Neural progenitor cell (in vitro differentiated cells): ENCODE measurements around the gene LYSMD1. TPM values are rescaled to one million over a fixed set of nuclear protein-coding genes. Genes with fewer than 3 reads are reported as not detected.
A peak's percentile ranks its signal among the peaks of the same experiment; 100 is the strongest.

Source experiments
- DNase-seq: peaks from one replicate; pipeline ENCODE4 v3.0.0-alpha.2; 2016; ENCODE audit warnings: low spot score
- H2AFZ ChIP-seq: fragments of 200-600 bp; sonication (generic); replicated peaks from 2 replicates; pipeline ENCODE4 v1.6.1; 2016; ENCODE audit warnings: antibody characterized with exemption
- H3F3A ChIP-seq: fragments of 200-600 bp; sonication (generic); 2 replicates; pipeline ENCODE4 v1.6.1; 2016; ENCODE audit warnings: antibody characterized with exemption, low read depth
- H3K27ac ChIP-seq: fragments of 200-600 bp; sonication (generic); 2 replicates; pipeline ENCODE4 v1.5.1; 2016; ENCODE audit warnings: mild to moderate bottlenecking
- H3K27me3 ChIP-seq: fragments of 200-600 bp; sonication (generic); 2 replicates; pipeline ENCODE4 v1.6.1; 2016; ENCODE audit warnings: mild to moderate bottlenecking, moderate library complexity
- H3K36me3 ChIP-seq: fragments of 200-600 bp; sonication (generic); 2 replicates; pipeline ENCODE4 v1.5.1; 2016
- H3K4me1 ChIP-seq: fragments of 200-600 bp; sonication (generic); 2 replicates; pipeline ENCODE4 v1.6.1; 2016; ENCODE audit warnings: mixed run types
- H3K4me2 ChIP-seq: fragments of 200-600 bp; sonication (generic); 2 replicates; pipeline ENCODE4 v1.6.1; 2016
- H3K4me3 ChIP-seq: fragments of 200-600 bp; sonication (generic); 2 replicates; pipeline ENCODE4 v1.5.1; 2016
- H3K79me2 ChIP-seq: fragments of 200-600 bp; sonication (generic); 2 replicates; pipeline ENCODE4 v1.6.1; 2016; ENCODE audit warnings: low read depth
- H3K9ac ChIP-seq: fragments of 200-600 bp; sonication (generic); 2 replicates; pipeline ENCODE4 v1.6.1; 2016
- H3K9me3 ChIP-seq: fragments of 200-600 bp; sonication (generic); 2 replicates; pipeline ENCODE4 v1.5.1; 2016; ENCODE audit warnings: low read depth
- H4K20me1 ChIP-seq: fragments of 200-600 bp; sonication (generic); 2 replicates; pipeline ENCODE4 v1.6.1; 2016; ENCODE audit warnings: low read depth
- H3K27ac Mint-ChIP-seq: 3 replicates; pipeline ENCODE4 v1.8.0; 2021; ENCODE audit warnings: mixed read lengths
- H3K27me3 Mint-ChIP-seq: 2 replicates; pipeline ENCODE4 v1.8.0; 2022; ENCODE audit warnings: low read depth, mild to moderate bottlenecking, inconsistent platforms, moderate library complexity, mixed read lengths; ENCODE audit not compliant: insufficient read depth
- H3K36me3 Mint-ChIP-seq: 3 replicates; pipeline ENCODE4 v1.8.0; 2021; ENCODE audit warnings: mixed read lengths
- H3K4me1 Mint-ChIP-seq: 3 replicates; pipeline ENCODE4 v1.8.0; 2021; ENCODE audit warnings: mixed read lengths
- H3K4me3 Mint-ChIP-seq: 3 replicates; pipeline ENCODE4 v1.8.0; 2021; ENCODE audit warnings: mild to moderate bottlenecking, moderate library complexity, mixed read lengths
- H3K9me3 Mint-ChIP-seq: 3 replicates; pipeline ENCODE4 v1.8.0; 2020; ENCODE audit warnings: mixed read lengths
- CTCF ChIP-seq: fragments of 200-600 bp; sonication (generic); IDR thresholded peaks from 2 replicates; pipeline ENCODE4 v1.5.1; 2017; ENCODE audit warnings: antibody characterized with exemption, mild to moderate bottlenecking
- EZH2 ChIP-seq: fragments of 200-600 bp; sonication (generic); IDR thresholded peaks from 2 replicates; pipeline ENCODE4 v1.6.1; 2017; ENCODE audit warnings: antibody characterized with exemption, mild to moderate bottlenecking, moderate library complexity
- EZH2phosphoT487 ChIP-seq: fragments of 200-600 bp; sonication (generic); IDR thresholded peaks from 2 replicates; pipeline ENCODE4 v1.6.1; 2017; ENCODE audit warnings: antibody characterized with exemption
- total RNA-seq: library from RNA; depleted of rRNA; stranded (reverse); fragments of >200 nt; gene quantifications from 2 replicates; pipeline ENCODE4 v1.2.3, GENCODE V29; 2015; ENCODE audit warnings: low replicate concordance

LYSMD1 gene
- total RNA-seq, 1 donor from 2014 or later: 18.9 TPM

- peaks cover 27% of the 10 kb centered on the region for H3F3A ChIP-seq
- no peak overlapping the region for H3K27ac ChIP-seq
- H4K20me1 ChIP-seq: peaks cover 26% of the 10 kb centered on the region
- no peaks in the 10 kb centered on the region for H3K36me3 ChIP-seq
- H3K9ac ChIP-seq: no peak overlapping the region
- peak overlapping the region; percentile 91 for H3K4me2 ChIP-seq
- Mint-ChIP-seq H3K4me1 (peaks cover 39% of the 10 kb centered on the region), H3K27ac (no peak overlapping the region), H3K36me3 (peaks cover 17% of the 10 kb centered on the region), H3K4me3 (peak overlapping the region; percentile 91), H3K9me3 (no peaks in the 10 kb centered on the region), H3K27me3 (peaks cover 16% of the 10 kb centered on the region)
- H3K9me3 ChIP-seq: no peaks in the 10 kb centered on the region
- peaks cover 32% of the 10 kb centered on the region for H3K27me3 ChIP-seq
- peak overlapping the region; percentile 8 for H3K4me3 ChIP-seq
- peak; percentile 29 for DNase-seq
- no peaks in the 10 kb centered on the region for H3K79me2 ChIP-seq
- TF ChIP-seq EZH2 (no peak), CTCF (no peak), EZH2phosphoT487 (no peak)
- H2AFZ ChIP-seq: no peak overlapping the region
- peaks cover 30% of the 10 kb centered on the region for H3K4me1 ChIP-seq
Observed at GRCh38 chr1:151143986-151144385, 21.7 kb downstream of the LYSMD1 start.

GRCh38 chr1:151143057-151143435, 22.7 kb downstream of the LYSMD1 start:
- Mint-ChIP-seq H3K27ac (peak overlapping the region; percentile 27), H3K4me1 (peaks cover 39% of the 10 kb centered on the region), H3K27me3 (peaks cover 18% of the 10 kb centered on the region), H3K9me3 (no peaks in the 10 kb centered on the region), H3K4me3 (peak overlapping the region; percentile 77), H3K36me3 (peaks cover 13% of the 10 kb centered on the region)
- no peaks in the 10 kb centered on the region for H3K9me3 ChIP-seq
- H3K4me1 ChIP-seq: peaks cover 30% of the 10 kb centered on the region
- no peak overlapping the region for H3K4me2 ChIP-seq
- no peak overlapping the region for H2AFZ ChIP-seq
- no peaks in the 10 kb centered on the region for H3K36me3 ChIP-seq
- no peak overlapping the region for H3K4me3 ChIP-seq
- H4K20me1 ChIP-seq: peaks cover 26% of the 10 kb centered on the region
- peaks cover 26% of the 10 kb centered on the region for H3F3A ChIP-seq
- no peak overlapping the region for H3K9ac ChIP-seq
- no peaks in the 10 kb centered on the region for H3K79me2 ChIP-seq
- TF ChIP-seq EZH2: no peak
- no peak for TF ChIP-seq CTCF
- TF ChIP-seq EZH2phosphoT487: no peak
- no peak overlapping the region for H3K27ac ChIP-seq
- peaks cover 27% of the 10 kb centered on the region for H3K27me3 ChIP-seq
- peak; percentile 13 for DNase-seq

GRCh38 chr1:151142411-151143056, 23.2 kb downstream of the LYSMD1 start:
- H3K79me2 ChIP-seq: no peaks in the 10 kb centered on the region
- peaks cover 30% of the 10 kb centered on the region for H3K4me1 ChIP-seq
- DNase-seq: peak; percentile 5
- H3K4me3 ChIP-seq: no peak overlapping the region
- no peak overlapping the region for H2AFZ ChIP-seq
- H3K27me3 Mint-ChIP-seq: peaks cover 16% of the 10 kb centered on the region
- no peaks in the 10 kb centered on the region for H3K9me3 Mint-ChIP-seq
- no peak overlapping the region for H3K4me2 ChIP-seq
- H3K4me3 Mint-ChIP-seq: peak overlapping the region; percentile 77
- peaks cover 26% of the 10 kb centered on the region for H4K20me1 ChIP-seq
- H3K27me3 ChIP-seq: peaks cover 21% of the 10 kb centered on the region
- no peak overlapping the region for H3K27ac ChIP-seq
- no peak for TF ChIP-seq EZH2phosphoT487
- no peak for TF ChIP-seq CTCF
- no peak for TF ChIP-seq EZH2
- peaks cover 37% of the 10 kb centered on the region for H3K4me1 Mint-ChIP-seq
- H3K9ac ChIP-seq: no peak overlapping the region
- no peaks in the 10 kb centered on the region for H3K9me3 ChIP-seq
- H3K27ac Mint-ChIP-seq: peak overlapping the region; percentile 18
- no peaks in the 10 kb centered on the region for H3K36me3 ChIP-seq
- peaks cover 21% of the 10 kb centered on the region for H3F3A ChIP-seq
- H3K36me3 Mint-ChIP-seq: peaks cover 15% of the 10 kb centered on the region
